Small intestine (tissue), 7 donors: ENCODE results near the gene CDC14A. TPM values are rescaled to one million over a fixed set of nuclear protein-coding genes. Genes with fewer than 3 reads are reported as not detected.
A peak's percentile ranks its signal among the peaks of the same experiment; 100 is the strongest.

Experiments used
- DNase-seq, 2 donors: peaks; one replicate each; pipeline versions ENCODE4 v3.0.0 to v3.0.0-alpha.2; 2013
- FAIRE-seq: peaks from 2 replicates; lab custom pipeline; 2012; peaks lifted over from hg19 to GRCh38; lab: Jason Lieb, UNC
- H3K27ac ChIP-seq, 3 donors: one replicate each; pipeline ENCODE4 v1.5.1; 2013; ENCODE audit warnings: low read length in 2 of 3, mild to moderate bottlenecking in 2 of 3, control low read depth in 1 of 3, inconsistent platforms in 1 of 3, low read depth in 1 of 3, moderate library complexity in 1 of 3
- H3K27me3 ChIP-seq, 3 donors: one replicate each; pipeline ENCODE4 v1.6.1; 2013; ENCODE audit warnings: low read length in 3 of 3, inconsistent platforms in 1 of 3; ENCODE audit not compliant: control insufficient read depth in 3 of 3, insufficient read depth in 3 of 3
- H3K36me3 ChIP-seq, 3 donors: one replicate each; pipeline ENCODE4 v1.6.1; 2013; ENCODE audit warnings: low read length in 3 of 3, inconsistent platforms in 1 of 3, low read depth in 1 of 3, mild to moderate bottlenecking in 1 of 3, moderate library complexity in 1 of 3; ENCODE audit not compliant: control insufficient read depth in 3 of 3, insufficient read depth in 2 of 3
- H3K4me1 ChIP-seq, 3 donors: one replicate each; pipeline ENCODE4 v1.6.1; 2013; ENCODE audit warnings: low read length in 2 of 3, inconsistent platforms in 1 of 3, low read depth in 1 of 3, mild to moderate bottlenecking in 1 of 3, moderate library complexity in 1 of 3; ENCODE audit not compliant: control insufficient read depth in 3 of 3, insufficient read depth in 2 of 3
- H3K4me3 ChIP-seq, 3 donors: one replicate each; pipeline ENCODE4 v1.5.1; 2013; ENCODE audit warnings: low read length in 3 of 3, control low read depth in 1 of 3, inconsistent platforms in 1 of 3, low read depth in 1 of 3, mild to moderate bottlenecking in 1 of 3, moderate library complexity in 1 of 3
- H3K9me3 ChIP-seq, 2 donors: one replicate each; pipeline ENCODE4 v1.6.1; 2013; ENCODE audit warnings: low read depth in 1 of 2, low read length in 1 of 2; ENCODE audit not compliant: control insufficient read depth in 2 of 2, insufficient read depth in 1 of 2
- WGBS, 3 donors: extraction: QIAGEN DNeasy Blood & Tissue Kit; methylation state at CpG; one replicate each; pipeline ENCODE4 v1.1.7; 2013; 5-methylcytosine and 5-hydroxymethylcytosine counted together
- polyA plus RNA-seq, 4 donors: library from polyadenylated mRNA; stranded (reverse) in 3 of 4; unstranded in 1 of 4; fragments of 200-250 nt in 3 of 4; fragments of 120-200 nt in 1 of 4; gene quantifications; one replicate each; pipeline versions ENCODE4 v1.2.1 to v1.2.3, GENCODE V29; 2013
- donor health status: healthy with polysubstance abuse.
- donor health status: control.
- donor health status: control.
- donor health status: Bipolar disorder and iron deficiency.
- donor health status: healthy.

Gene CDC14A
- polyA plus RNA-seq, 4 donors: 4.2 to 18.0 (median 12.6) TPM

GRCh38 chr1:100506217-100506616 lies 153.9 kb downstream of the CDC14A start:
- Histone ChIP-seq H3K9me3 (no peaks in the 10 kb centered on the region), H3K4me3 (no peak overlapping the region), H3K27ac (no peak overlapping the region), H3K4me1 (no peaks in the 10 kb centered on the region), H3K36me3 (peaks cover 3 to 11% (median 6%) of the 10 kb centered on the region in 3 donors), H3K27me3 (no peaks in the 10 kb centered on the region)
- no peak for FAIRE-seq
- no peak for DNase-seq
- WGBS, 3 donors: 79 to 94% (median 94%) methylated on average over 2 of the region's 2 CpGs

GRCh38 chr1:100510451-100510850 lies 158.1 kb downstream of the CDC14A start:
- H3K27ac ChIP-seq: no peak overlapping the region
- H3K36me3 ChIP-seq: peaks cover 0 to 17% (median 7%) of the 10 kb centered on the region in 3 donors
- FAIRE-seq: no peak
- H3K9me3 ChIP-seq: no peaks in the 10 kb centered on the region
- H3K4me3 ChIP-seq: no peak overlapping the region
- no peaks in the 10 kb centered on the region for H3K4me1 ChIP-seq
- DNase-seq: no peak
- no peaks in the 10 kb centered on the region for H3K27me3 ChIP-seq
- WGBS, 3 donors: 53 to 90% (median 79%) methylated on average over 1 of the region's 1 CpG

GRCh38 chr1:100511058-100511457 lies 158.8 kb downstream of the CDC14A start:
- Histone ChIP-seq H3K4me3 (no peak overlapping the region), H3K36me3 (peaks cover 0 to 14% (median 9%) of the 10 kb centered on the region in 3 donors), H3K27me3 (no peaks in the 10 kb centered on the region), H3K27ac (no peak overlapping the region), H3K9me3 (no peaks in the 10 kb centered on the region), H3K4me1 (no peaks in the 10 kb centered on the region)
- FAIRE-seq (no peak), DNase-seq (no peak)
- WGBS, 3 donors: 85 to 95% (median 88%) methylated on average over 4 of the region's 4 CpGs

GRCh38 chr1:100511773-100512172 lies 159.5 kb downstream of the CDC14A start:
- DNase-seq: no peak
- H3K36me3 ChIP-seq: peaks cover 0 to 14% (median 10%) of the 10 kb centered on the region in 3 donors
- no peak overlapping the region for H3K4me3 ChIP-seq
- 89 to 93% (median 92%) methylated on average over 5 of the region's 5 CpGs for WGBS, 3 donors
- H3K27ac ChIP-seq: no peak overlapping the region
- FAIRE-seq: no peak
- no peaks in the 10 kb centered on the region for H3K9me3 ChIP-seq
- H3K27me3 ChIP-seq: no peaks in the 10 kb centered on the region
- H3K4me1 ChIP-seq: no peaks in the 10 kb centered on the region

GRCh38 chr1:100512803-100513352 lies 160.6 kb downstream of the CDC14A start:
- DNase-seq (no peak), FAIRE-seq (no peak)
- H3K4me1 ChIP-seq: no peaks in the 10 kb centered on the region
- no peak overlapping the region for H3K27ac ChIP-seq
- H3K27me3 ChIP-seq: no peaks in the 10 kb centered on the region
- peaks cover 0 to 14% (median 13%) of the 10 kb centered on the region in 3 donors for H3K36me3 ChIP-seq
- H3K4me3 ChIP-seq: no peak overlapping the region
- no peaks in the 10 kb centered on the region for H3K9me3 ChIP-seq

GRCh38 chr1:100516857-100517256 lies 164.6 kb downstream of the CDC14A start:
- Histone ChIP-seq H3K4me3 (no peak overlapping the region), H3K27me3 (no peaks in the 10 kb centered on the region), H3K36me3 (peaks cover 0 to 11% (median 4%) of the 10 kb centered on the region in 3 donors), H3K4me1 (no peaks in the 10 kb centered on the region), H3K27ac (no peak overlapping the region), H3K9me3 (no peaks in the 10 kb centered on the region)
- DNase-seq (no peak), FAIRE-seq (no peak)
- 87 to 93% (median 88%) methylated on average over 5 of the region's 5 CpGs for WGBS, 3 donors

- FAIRE-seq (no peak), DNase-seq (no peak)
- Histone ChIP-seq H3K27ac (no peak overlapping the region), H3K4me1 (no peaks in the 10 kb centered on the region), H3K4me3 (no peak overlapping the region), H3K27me3 (no peaks in the 10 kb centered on the region), H3K9me3 (no peaks in the 10 kb centered on the region), H3K36me3 (peaks cover 0 to 11% (median 3%) of the 10 kb centered on the region in 3 donors)
- 68 to 93% (median 85%) methylated on average over 1 of the region's 1 CpG for WGBS, 3 donors
Measured at GRCh38 chr1:100517515-100517914, 165.2 kb downstream of the CDC14A start.

- WGBS, 3 donors: 45 to 66% (median 47%) methylated on average over 2 of the region's 2 CpGs
- H3K27ac ChIP-seq: no peak overlapping the region
- no peak overlapping the region for H3K4me3 ChIP-seq
- FAIRE-seq: peak; percentile 44
- H3K27me3 ChIP-seq: no peaks in the 10 kb centered on the region
- DNase-seq: no peak
- H3K36me3 ChIP-seq: peaks cover 0 to 11% (median 3%) of the 10 kb centered on the region in 3 donors
- no peaks in the 10 kb centered on the region for H3K4me1 ChIP-seq
- no peaks in the 10 kb centered on the region for H3K9me3 ChIP-seq
Measured at GRCh38 chr1:100518023-100518422, 165.7 kb downstream of the CDC14A start.
